ENCODE results near the gene RBP3.

DNA sequence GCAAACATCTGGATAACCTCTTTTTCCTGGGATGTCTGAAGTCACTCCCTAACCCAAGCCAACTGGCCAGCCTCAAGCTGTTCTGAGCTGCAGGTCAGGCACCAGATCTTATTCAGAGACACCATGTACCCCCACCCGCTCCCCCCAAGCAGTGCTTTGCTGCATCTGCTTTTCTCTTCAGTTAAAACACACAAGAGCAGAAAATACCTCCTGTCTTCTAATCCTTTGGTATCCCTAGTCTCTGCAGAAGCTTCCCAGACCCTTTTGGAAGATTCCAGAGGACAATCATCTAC is 32.9 kb downstream of the RBP3 start:
- TF ChIP-seq, protein P1, sequence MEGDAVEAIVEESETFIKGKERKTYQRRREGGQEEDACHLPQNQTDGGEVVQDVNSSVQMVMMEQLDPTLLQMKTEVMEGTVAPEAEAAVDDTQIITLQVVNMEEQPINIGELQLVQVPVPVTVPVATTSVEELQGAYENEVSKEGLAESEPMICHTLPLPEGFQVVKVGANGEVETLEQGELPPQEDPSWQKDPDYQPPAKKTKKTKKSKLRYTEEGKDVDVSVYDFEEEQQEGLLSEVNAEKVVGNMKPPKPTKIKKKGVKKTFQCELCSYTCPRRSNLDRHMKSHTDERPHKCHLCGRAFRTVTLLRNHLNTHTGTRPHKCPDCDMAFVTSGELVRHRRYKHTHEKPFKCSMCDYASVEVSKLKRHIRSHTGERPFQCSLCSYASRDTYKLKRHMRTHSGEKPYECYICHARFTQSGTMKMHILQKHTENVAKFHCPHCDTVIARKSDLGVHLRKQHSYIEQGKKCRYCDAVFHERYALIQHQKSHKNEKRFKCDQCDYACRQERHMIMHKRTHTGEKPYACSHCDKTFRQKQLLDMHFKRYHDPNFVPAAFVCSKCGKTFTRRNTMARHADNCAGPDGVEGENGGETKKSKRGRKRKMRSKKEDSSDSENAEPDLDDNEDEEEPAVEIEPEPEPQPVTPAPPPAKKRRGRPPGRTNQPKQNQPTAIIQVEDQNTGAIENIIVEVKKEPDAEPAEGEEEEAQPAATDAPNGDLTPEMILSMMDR (IDR thresholded peaks at IDR 0.05), result no peak
- no peak for TF ChIP-seq ZFX (IDR thresholded peaks at IDR 0.05; ENCODE audit: borderline replicate concordance)
